Measurements from ENCODE around the gene WDFY2.
"Not testable (repeated sequence)": the region's sequence is repeated elsewhere in the genome, so short reads cannot be mapped to it uniquely, and the experiment has no call there.

The WDFY2 gene

GRCh38 chr13:51628059-51628852 is 44.0 kb downstream of the WDFY2 start:
- FAIRE-seq = no peak
- DNase-seq (ENCODE audit: insufficient read length, low spot score) = no peak

- DNase-seq (ENCODE audit: insufficient read length, low spot score) = no peak
- peak; percentile 53 for FAIRE-seq
These were observed 45.4 kb downstream of the WDFY2 start for GRCh38 chr13:51629491-51630287.

- no peak for FAIRE-seq
- no peak for DNase-seq (ENCODE audit: insufficient read length, low spot score)
These were observed 46.0 kb downstream of the WDFY2 start for GRCh38 chr13:51630288-51630615.

GRCh38 chr13:51632591-51633362 is 48.5 kb downstream of the WDFY2 start:
- DNase-seq (ENCODE audit: insufficient read length, low spot score) (no peak), FAIRE-seq (peak; percentile 26)

GRCh38 chr13:51635137-51635878 is 51.0 kb downstream of the WDFY2 start:
- no peak for DNase-seq (ENCODE audit: insufficient read length, low spot score)
- peak; percentile 91 for FAIRE-seq

- DNase-seq (ENCODE audit: insufficient read length, low spot score) = no peak
- FAIRE-seq = no peak
These were observed 52.2 kb downstream of the WDFY2 start for GRCh38 chr13:51636349-51636890.

- no peak for FAIRE-seq
- DNase-seq (ENCODE audit: insufficient read length, low spot score) = no peak
These were observed 53.6 kb downstream of the WDFY2 start for GRCh38 chr13:51637852-51638215.

- no peak for DNase-seq (ENCODE audit: insufficient read length, low spot score)
- no peak for FAIRE-seq
These were observed 54.1 kb downstream of the WDFY2 start for GRCh38 chr13:51638216-51638871.

GRCh38 chr13:51639171-51639570 is 54.9 kb downstream of the WDFY2 start:
- DNase-seq (ENCODE audit: insufficient read length, low spot score) = no peak
- no peak for FAIRE-seq

- not testable (repeated sequence) for DNase-seq (ENCODE audit: insufficient read length, low spot score); FAIRE-seq
These were observed 56.4 kb downstream of the WDFY2 start for GRCh38 chr13:51640696-51641095.

GRCh38 chr13:51643105-51643881 is 59.0 kb downstream of the WDFY2 start:
- DNase-seq (ENCODE audit: insufficient read length, low spot score) = no peak
- no peak for FAIRE-seq

GRCh38 chr13:51643882-51644281 is 59.6 kb downstream of the WDFY2 start:
- no peak for DNase-seq (ENCODE audit: insufficient read length, low spot score)
- peak; percentile 48 for FAIRE-seq

GRCh38 chr13:51644654-51645053 is 60.4 kb downstream of the WDFY2 start:
- no peak for DNase-seq (ENCODE audit: insufficient read length, low spot score)

GRCh38 chr13:51645154-51645650 is 60.9 kb downstream of the WDFY2 start:
- DNase-seq (ENCODE audit: insufficient read length, low spot score) = no peak
- no peak for FAIRE-seq

More at GRCh38 chr13:51644654-51645053, 60.4 kb downstream of the WDFY2 start:
- no peak for FAIRE-seq

GRCh38 chr13:51645761-51646670 is 61.8 kb downstream of the WDFY2 start:
- no peak for DNase-seq (ENCODE audit: insufficient read length, low spot score)
- peak; percentile 37 for FAIRE-seq

GRCh38 chr13:51647067-51647466 is 62.8 kb downstream of the WDFY2 start:
- FAIRE-seq (no peak), DNase-seq (ENCODE audit: insufficient read length, low spot score) (no peak)

- DNase-seq (ENCODE audit: insufficient read length, low spot score); FAIRE-seq: not testable (repeated sequence)
These were observed 67.9 kb downstream of the WDFY2 start for GRCh38 chr13:51652193-51652592.
